ENCODE data around the gene GRAMD2A. TPM values are rescaled to one million over a fixed set of nuclear protein-coding genes. Genes with fewer than 3 reads are reported as not detected.
A peak's percentile ranks its signal among the peaks of the same experiment; 100 is the strongest.

The GRAMD2A gene
- total RNA-seq, 4 donors from 2014 or later: 0.39 to 0.64 TPM; not detected in 2

GRCh38 chr15:72179950-72180581 is 17.5 kb downstream of the GRAMD2A start:
- no peak for TF ChIP-seq CTCF (IDR thresholded peaks at IDR 0.05)
- TF ChIP-seq EP300 (IDR thresholded peaks at IDR 0.05): no peak
- TF ChIP-seq POLR2A (IDR thresholded peaks at IDR 0.05): no peak
- TF ChIP-seq POLR2AphosphoS5 (IDR thresholded peaks at IDR 0.05): no peak
- Histone ChIP-seq H3K27ac (peak overlapping the region in 3 of 4 donors; percentile 18 to 57 (median 47)), H3K36me3 (no peaks in the 10 kb centered on the region), H3K4me3 (no peak overlapping the region), H3K9me3 (no peaks in the 10 kb centered on the region), H3K27me3 (peaks cover 61% of the 10 kb centered on the region), H3K4me1 (peaks cover 0 to 22% (median 9%) of the 10 kb centered on the region in 3 donors)
- 100% methylated on average over 1 of the region's 16 CpGs; no CpG with 5 or more reads in 1 of the 2 donors for WGBS, 2 donors (ENCODE audit: low coverage in 1 of 2)
- ATAC-seq: peak; percentile 38

GRCh38 chr15:72178976-72179585 is 18.5 kb downstream of the GRAMD2A start:
- H3K4me3 ChIP-seq: no peak overlapping the region
- 72 to 89% methylated on average over 2 to 3 of the region's 13 CpGs for WGBS, 2 donors (ENCODE audit: low coverage in 1 of 2)
- no peak for ATAC-seq
- H3K27ac ChIP-seq: peak overlapping the region in 1 of 4 donors; percentile 18
- H3K4me1 ChIP-seq: peaks cover 0 to 16% (median 4%) of the 10 kb centered on the region in 3 donors
- no peaks in the 10 kb centered on the region for H3K9me3 ChIP-seq
- H3K27me3 ChIP-seq: peaks cover 62% of the 10 kb centered on the region
- no peak for TF ChIP-seq CTCF (IDR thresholded peaks at IDR 0.05)
- TF ChIP-seq POLR2AphosphoS5 (IDR thresholded peaks at IDR 0.05): no peak
- no peak for TF ChIP-seq EP300 (IDR thresholded peaks at IDR 0.05)
- no peak for TF ChIP-seq POLR2A (IDR thresholded peaks at IDR 0.05)
- no peaks in the 10 kb centered on the region for H3K36me3 ChIP-seq

DNA sequence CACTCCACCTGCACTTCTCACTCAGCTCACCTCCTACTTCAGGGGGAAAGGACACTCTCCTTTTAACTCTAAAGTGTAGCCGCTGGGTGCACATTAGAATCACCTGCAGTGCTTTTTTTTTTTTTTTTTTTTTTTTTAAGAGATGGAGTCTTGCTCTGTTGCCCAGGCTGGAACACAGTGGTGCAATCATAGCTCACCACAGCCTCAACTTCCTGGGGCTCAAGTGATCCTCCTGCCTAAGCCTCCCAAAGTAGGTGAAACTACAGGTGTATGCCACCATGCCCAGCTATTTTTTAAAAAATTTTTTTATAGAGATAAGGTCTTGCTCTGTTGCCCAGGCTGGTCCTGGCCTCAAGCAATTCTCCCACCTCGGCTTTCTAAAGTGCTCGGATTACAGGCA is 20.8 kb downstream of the GRAMD2A start:
- peaks cover 0 to 9% (median 0%) of the 10 kb centered on the region in 3 donors for H3K4me1 ChIP-seq
- peaks cover 41% of the 10 kb centered on the region for H3K27me3 ChIP-seq
- no peak overlapping the region for H3K4me3 ChIP-seq
- 85 to 88% methylated on average over 2 to 3 of the region's 3 CpGs for WGBS, 2 donors (ENCODE audit: low coverage in 1 of 2)
- no peak for TF ChIP-seq EP300 (IDR thresholded peaks at IDR 0.05)
- TF ChIP-seq POLR2AphosphoS5 (IDR thresholded peaks at IDR 0.05): no peak
- no peak for TF ChIP-seq POLR2A (IDR thresholded peaks at IDR 0.05)
- no peak for TF ChIP-seq CTCF (IDR thresholded peaks at IDR 0.05)
- ATAC-seq: no peak
- no peaks in the 10 kb centered on the region for H3K36me3 ChIP-seq
- no peaks in the 10 kb centered on the region for H3K9me3 ChIP-seq
- no peak overlapping the region for H3K27ac ChIP-seq

- Histone ChIP-seq H3K36me3 (no peaks in the 10 kb centered on the region), H3K4me3 (no peak overlapping the region), H3K27me3 (peaks cover 38% of the 10 kb centered on the region), H3K4me1 (peaks cover 0 to 9% (median 0%) of the 10 kb centered on the region in 3 donors), H3K9me3 (no peaks in the 10 kb centered on the region), H3K27ac (no peak overlapping the region)
- WGBS, 2 donors (ENCODE audit: low coverage in 1 of 2): 80% methylated on average over 2 of the region's 6 CpGs; no CpG with 5 or more reads in 1 of the 2 donors
- ATAC-seq: no peak
- TF ChIP-seq POLR2AphosphoS5 (IDR thresholded peaks at IDR 0.05) (no peak), EP300 (IDR thresholded peaks at IDR 0.05) (no peak), POLR2A (IDR thresholded peaks at IDR 0.05) (no peak)
These were observed 21.4 kb downstream of the GRAMD2A start for GRCh38 chr15:72176159-72176558.

- ATAC-seq: no peak
- Histone ChIP-seq H3K4me3 (no peak overlapping the region), H3K36me3 (no peaks in the 10 kb centered on the region), H3K9me3 (no peaks in the 10 kb centered on the region), H3K27ac (no peak overlapping the region), H3K4me1 (peaks cover 0 to 9% (median 0%) of the 10 kb centered on the region in 3 donors), H3K27me3 (peaks cover 33% of the 10 kb centered on the region)
- WGBS, 2 donors (ENCODE audit: low coverage in 1 of 2): 86 to 93% methylated on average over 4 to 12 of the region's 15 CpGs
- no peak for TF ChIP-seq POLR2AphosphoS5 (IDR thresholded peaks at IDR 0.05)
- no peak for TF ChIP-seq POLR2A (IDR thresholded peaks at IDR 0.05)
- no peak for TF ChIP-seq CTCF (IDR thresholded peaks at IDR 0.05)
- TF ChIP-seq EP300 (IDR thresholded peaks at IDR 0.05): no peak
These were observed 22.2 kb downstream of the GRAMD2A start for GRCh38 chr15:72175186-72176044.
